ENCODE measurements around the gene TMEM80.

GRCh38 chr11:727859-728748, 32.5 kb downstream of the TMEM80 start:
- TF ChIP-seq POLR2A (IDR thresholded peaks at IDR 0.05) (no peak), CTCF (IDR thresholded peaks at IDR 0.05) (peak in 3 of 4 experiments; percentile 96 to 100 (median 98)), POLR2AphosphoS5 (IDR thresholded peaks at IDR 0.05) (peak; percentile 22)
